Fibroblast of lung (primary cell): ENCODE data around the gene GART. TPM values are rescaled to one million over a fixed set of nuclear protein-coding genes. Genes with fewer than 3 reads are reported as not detected.

ENCODE experiments used
- DNase-seq, 2 donors: peaks; one replicate each; pipeline versions ENCODE4 v3.0.0 to v3.0.0-alpha.2; 2010; ENCODE audit warnings: low read depth in 2 of 2
- H2AFZ ChIP-seq: 2 replicates; pipeline ENCODE4 v1.5.1; 2012; ENCODE audit warnings: low read length, control low read depth, inconsistent platforms
- H3K27ac ChIP-seq: 2 replicates; pipeline ENCODE4 v1.5.1; 2011; ENCODE audit warnings: low read length, control low read depth; ENCODE audit not compliant: insufficient read depth
- H3K27me3 ChIP-seq: 2 replicates; pipeline ENCODE4 v1.5.1; 2011; ENCODE audit warnings: mild to moderate bottlenecking, low read length; ENCODE audit not compliant: control insufficient read depth, insufficient read depth
- H3K36me3 ChIP-seq: 2 replicates; pipeline ENCODE4 v1.5.1; 2011; ENCODE audit warnings: low read length; ENCODE audit not compliant: control insufficient read depth, insufficient read depth
- H3K4me1 ChIP-seq: 2 replicates; pipeline ENCODE4 v1.5.1; 2011; ENCODE audit warnings: low read length; ENCODE audit not compliant: control insufficient read depth, insufficient read depth; ENCODE audit errors: extremely low read depth
- H3K4me2 ChIP-seq: 2 replicates; pipeline ENCODE4 v1.5.1; 2011; ENCODE audit warnings: low read length, control low read depth; ENCODE audit not compliant: insufficient read depth; ENCODE audit errors: extremely low read depth
- H3K4me3 ChIP-seq, 4 experiments: fragments of 200-600 bp in 1 of 4; sonication (generic) in 1 of 4; replicated peaks in 1 of 4; 2 replicates each; pipeline ENCODE4 v1.5.1; 2011 to 2016; ENCODE audit warnings: low read length in 4 of 4, low read depth in 3 of 4, mild to moderate bottlenecking in 3 of 4, control low read depth in 2 of 4, inconsistent platforms in 1 of 4, mixed read lengths in 1 of 4; ENCODE audit not compliant: insufficient read depth in 1 of 4; ENCODE audit errors: control extremely low read depth in 1 of 4
- H3K79me2 ChIP-seq: 2 replicates; pipeline ENCODE4 v1.5.1; 2012; ENCODE audit warnings: mild to moderate bottlenecking, low read length, inconsistent platforms; ENCODE audit not compliant: control insufficient read depth, insufficient read depth
- H3K9ac ChIP-seq: 2 replicates; pipeline ENCODE4 v1.5.1; 2011; ENCODE audit warnings: mild to moderate bottlenecking, low read length, control low read depth; ENCODE audit not compliant: insufficient read depth
- H3K9me3 ChIP-seq: 2 replicates; pipeline ENCODE4 v1.5.1; 2012; ENCODE audit warnings: low read depth, low read length; ENCODE audit not compliant: control insufficient read depth, insufficient read depth
- H4K20me1 ChIP-seq: 2 replicates; pipeline ENCODE4 v1.5.1; 2011; ENCODE audit warnings: low read length; ENCODE audit not compliant: control insufficient read depth, insufficient read depth; ENCODE audit errors: extremely low read depth
- EZH2 ChIP-seq: IDR thresholded peaks from 2 replicates; pipeline ENCODE4 v1.5.1; 2012; ENCODE audit warnings: low read length, control low read depth, mild to moderate bottlenecking; ENCODE audit errors: missing control alignments
- polyA plus RNA-seq, 2 donors: library from polyadenylated mRNA; depleted of rRNA in 1 of 2; stranded (reverse) in 1 of 2; unstranded in 1 of 2; fragments of >200 nt; gene quantifications; 2 replicates each; pipeline ENCODE4 v1.2.1, GENCODE V29; 2011 to 2012; ENCODE audit warnings: missing spikeins in 1 of 2
- total RNA-seq: library from RNA; depleted of rRNA; stranded (reverse); fragments of >200 nt; gene quantifications from 2 replicates; pipeline ENCODE4 v1.2.1, GENCODE V29; 2014
- TF ChIP-seq, protein P1 (sequence below), 2 donors: IDR thresholded peaks in 1 of 2; conservative IDR thresholded peaks in 1 of 2; 1 replicate in 1 of 2; 2 replicates in 1 of 2; pipeline ENCODE4 v1.5.1; 2011 to 2012; ENCODE audit warnings: low read length in 2 of 2, control low read depth in 1 of 2, inconsistent platforms in 1 of 2, low read depth in 1 of 2, mild to moderate bottlenecking in 1 of 2

GART gene
- total and polyA plus RNA-seq, 2 donors (not counting 1 experiment from before 2014, with no cell fraction given): 15.6 to 64.4 TPM

DNA sequence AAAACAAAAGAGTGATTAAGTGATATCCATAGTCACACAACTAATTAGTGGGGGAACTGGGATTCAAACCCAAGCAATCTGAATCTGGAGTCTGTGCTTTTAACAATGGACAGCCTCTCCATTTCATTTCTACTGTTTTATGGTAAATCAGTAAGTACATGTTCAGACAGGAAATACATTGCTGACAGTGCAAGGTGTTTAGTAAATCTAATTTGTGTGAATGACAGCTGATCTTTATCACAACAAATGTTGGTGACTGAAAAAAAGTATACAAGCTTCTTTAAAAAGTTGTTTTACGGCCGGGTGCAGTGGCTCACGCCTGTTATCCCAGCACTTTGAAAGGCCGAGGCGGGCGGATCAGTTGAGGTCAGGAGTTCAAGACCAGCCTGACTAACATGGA is 26.0 kb upstream of the GART start:
- no peak overlapping the region for H3K27ac ChIP-seq
- H4K20me1 ChIP-seq: no peaks in the 10 kb centered on the region
- no peaks in the 10 kb centered on the region for H3K27me3 ChIP-seq
- no peak overlapping the region for H3K9ac ChIP-seq
- no peaks in the 10 kb centered on the region for H3K4me1 ChIP-seq
- TF ChIP-seq EZH2: no peak
- TF ChIP-seq, protein P1, sequence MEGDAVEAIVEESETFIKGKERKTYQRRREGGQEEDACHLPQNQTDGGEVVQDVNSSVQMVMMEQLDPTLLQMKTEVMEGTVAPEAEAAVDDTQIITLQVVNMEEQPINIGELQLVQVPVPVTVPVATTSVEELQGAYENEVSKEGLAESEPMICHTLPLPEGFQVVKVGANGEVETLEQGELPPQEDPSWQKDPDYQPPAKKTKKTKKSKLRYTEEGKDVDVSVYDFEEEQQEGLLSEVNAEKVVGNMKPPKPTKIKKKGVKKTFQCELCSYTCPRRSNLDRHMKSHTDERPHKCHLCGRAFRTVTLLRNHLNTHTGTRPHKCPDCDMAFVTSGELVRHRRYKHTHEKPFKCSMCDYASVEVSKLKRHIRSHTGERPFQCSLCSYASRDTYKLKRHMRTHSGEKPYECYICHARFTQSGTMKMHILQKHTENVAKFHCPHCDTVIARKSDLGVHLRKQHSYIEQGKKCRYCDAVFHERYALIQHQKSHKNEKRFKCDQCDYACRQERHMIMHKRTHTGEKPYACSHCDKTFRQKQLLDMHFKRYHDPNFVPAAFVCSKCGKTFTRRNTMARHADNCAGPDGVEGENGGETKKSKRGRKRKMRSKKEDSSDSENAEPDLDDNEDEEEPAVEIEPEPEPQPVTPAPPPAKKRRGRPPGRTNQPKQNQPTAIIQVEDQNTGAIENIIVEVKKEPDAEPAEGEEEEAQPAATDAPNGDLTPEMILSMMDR (conservative IDR thresholded peaks at IDR 0.05 in 1 of 2, IDR thresholded peaks at IDR 0.05 in 1 of 2; ENCODE audit: low read depth in 1 of 2, low read length in 2 of 2): no peak
- H3K9me3 ChIP-seq: no peaks in the 10 kb centered on the region
- H3K79me2 ChIP-seq: peaks cover 18% of the 10 kb centered on the region
- no peak overlapping the region for H3K4me2 ChIP-seq
- no peak overlapping the region for H3K4me3 ChIP-seq
- peaks cover 6% of the 10 kb centered on the region for H3K36me3 ChIP-seq
- DNase-seq: no peak
- H2AFZ ChIP-seq: no peak overlapping the region

DNA sequence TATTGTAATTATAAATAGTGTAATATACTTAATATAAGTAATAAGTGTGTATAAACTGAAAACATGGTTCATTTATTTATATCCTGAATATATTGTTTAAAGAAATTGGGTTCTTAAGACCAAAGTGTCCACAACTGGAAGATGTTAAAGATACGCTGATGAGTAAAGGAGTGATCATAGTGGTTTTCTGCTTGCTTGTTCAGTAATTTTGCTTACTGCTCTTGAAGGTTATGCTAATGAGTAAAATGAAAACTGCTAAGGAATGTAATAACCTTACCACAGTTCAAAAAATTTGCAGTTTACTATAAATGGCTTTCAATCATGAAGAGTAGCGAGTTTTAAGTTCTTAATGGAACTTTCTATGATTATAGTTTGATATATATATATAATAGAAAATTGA is 24.6 kb upstream of the GART start:
- Histone ChIP-seq H3K79me2 (peaks cover 28% of the 10 kb centered on the region), H4K20me1 (no peaks in the 10 kb centered on the region), H3K4me3 (no peak overlapping the region), H2AFZ (no peak overlapping the region), H3K4me2 (no peak overlapping the region), H3K36me3 (peaks cover 5% of the 10 kb centered on the region), H3K4me1 (no peaks in the 10 kb centered on the region), H3K9ac (no peak overlapping the region), H3K9me3 (no peaks in the 10 kb centered on the region), H3K27me3 (no peaks in the 10 kb centered on the region), H3K27ac (no peak overlapping the region)
- TF ChIP-seq EZH2: no peak
- TF ChIP-seq, protein P1 (conservative IDR thresholded peaks at IDR 0.05 in 1 of 2, IDR thresholded peaks at IDR 0.05 in 1 of 2; ENCODE audit: low read depth in 1 of 2, low read length in 2 of 2): no peak
- DNase-seq: peak in 1 of 2 donors; percentile 42

DNA sequence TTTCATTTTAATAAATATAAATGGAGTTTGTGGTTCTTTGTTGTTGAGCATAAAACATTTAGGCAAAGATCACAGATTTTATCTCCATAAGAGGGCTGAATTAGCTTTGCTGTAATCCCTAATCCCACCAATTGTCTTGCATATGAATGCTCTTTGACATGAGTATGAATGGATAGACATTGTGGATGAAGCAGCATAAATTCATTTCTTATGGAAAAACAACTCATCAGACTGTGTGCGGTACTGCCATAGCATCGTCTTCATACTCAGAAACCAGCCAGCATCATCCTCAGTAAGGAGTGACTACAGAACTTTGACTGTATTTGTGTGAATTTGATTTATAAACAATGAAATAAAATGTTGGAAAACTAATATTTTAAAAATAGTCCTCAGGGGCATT is 20.5 kb upstream of the GART start:
- H3K4me1 ChIP-seq: no peaks in the 10 kb centered on the region
- peaks cover 53% of the 10 kb centered on the region for H3K79me2 ChIP-seq
- peaks cover 3% of the 10 kb centered on the region for H4K20me1 ChIP-seq
- no peak overlapping the region for H3K9ac ChIP-seq
- no peak overlapping the region for H3K4me3 ChIP-seq
- no peak overlapping the region for H3K27ac ChIP-seq
- peaks cover 11% of the 10 kb centered on the region for H3K36me3 ChIP-seq
- no peak for TF ChIP-seq EZH2
- TF ChIP-seq, protein P1 (conservative IDR thresholded peaks at IDR 0.05 in 1 of 2, IDR thresholded peaks at IDR 0.05 in 1 of 2; ENCODE audit: low read depth in 1 of 2, low read length in 2 of 2): no peak
- H2AFZ ChIP-seq: no peak overlapping the region
- H3K9me3 ChIP-seq: no peaks in the 10 kb centered on the region
- H3K4me2 ChIP-seq: no peak overlapping the region
- no peak for DNase-seq
- no peaks in the 10 kb centered on the region for H3K27me3 ChIP-seq
